Activated CD8-positive, alpha-beta memory T cell treated with anti-CD3 and anti-CD28 coated beads, Interleukin-2, amount 50 U/mL, for 24 hours (primary cell): ENCODE data around the gene PSENEN.

Experiments
- DNase-seq: peaks from one replicate; pipeline ENCODE4 v3.0.0-alpha.2; 2020; ENCODE audit errors: extremely low read depth

Gene PSENEN

GRCh38 chr19:35745328-35746086 lies at the start of gene PSENEN, which contains the start of gene U2AF1L4:
TSS of gene PSENEN (plus strand) at chr19:35745651. CDS start at chr19:35745931, 280 bp downstream.
TSS of gene U2AF1L4 (minus strand) at chr19:35745418. CDS start at chr19:35745391, 27 bp downstream.
- peak; percentile 88 for DNase-seq

GRCh38 chr19:35695895-35696422 lies 49.5 kb upstream of the PSENEN start:
- DNase-seq: no peak

- no peak for DNase-seq
These were observed 48.6 kb upstream of the PSENEN start for GRCh38 chr19:35696835-35697234.

GRCh38 chr19:35702223-35703012 lies 43.0 kb upstream of the PSENEN start:
- DNase-seq: peak; percentile 87

GRCh38 chr19:35703343-35703742 lies 42.1 kb upstream of the PSENEN start:
- DNase-seq: no peak

- DNase-seq: no peak
These were observed 41.2 kb upstream of the PSENEN start, which contains the start of gene ZBTB32 for GRCh38 chr19:35704218-35704617. TSS of gene ZBTB32 (plus strand) at chr19:35704558. CDS start at chr19:35714627, 10,069 bp downstream.

GRCh38 chr19:35708391-35708790 lies 37.1 kb upstream of the PSENEN start:
- DNase-seq: no peak

- DNase-seq: no peak
These were observed 34.4 kb upstream of the PSENEN start for GRCh38 chr19:35710784-35711723.

- peak; percentile 63 for DNase-seq
These were observed 32.6 kb upstream of the PSENEN start for GRCh38 chr19:35712567-35713505.

- DNase-seq: no peak
These were observed 32.0 kb upstream of the PSENEN start for GRCh38 chr19:35713506-35713850.

- no peak for DNase-seq
These were observed 31.5 kb upstream of the PSENEN start for GRCh38 chr19:35713904-35714495.

GRCh38 chr19:35714601-35715354 lies 30.7 kb upstream of the PSENEN start:
- DNase-seq: no peak

- no peak for DNase-seq
These were observed 30.1 kb upstream of the PSENEN start for GRCh38 chr19:35715355-35715809.

- no peak for DNase-seq
These were observed 29.3 kb upstream of the PSENEN start for GRCh38 chr19:35715981-35716800.

- peak; percentile 91 for DNase-seq
These were observed 28.4 kb upstream of the PSENEN start for GRCh38 chr19:35716801-35717664.

GRCh38 chr19:35717665-35718344 lies 27.6 kb upstream of the PSENEN start, which contains the start of gene KMT2B:
TSS of gene KMT2B (plus strand) at chr19:35718003. CDS start at chr19:35718019, 16 bp downstream.
- DNase-seq: no peak
